ENCODE measurements around the gene EIF3L. TPM values are rescaled to one million over a fixed set of nuclear protein-coding genes. Genes with fewer than 3 reads are reported as not detected.

Gene EIF3L
- total RNA-seq, 1 experiment from 2014 or later, result 739 TPM

DNA sequence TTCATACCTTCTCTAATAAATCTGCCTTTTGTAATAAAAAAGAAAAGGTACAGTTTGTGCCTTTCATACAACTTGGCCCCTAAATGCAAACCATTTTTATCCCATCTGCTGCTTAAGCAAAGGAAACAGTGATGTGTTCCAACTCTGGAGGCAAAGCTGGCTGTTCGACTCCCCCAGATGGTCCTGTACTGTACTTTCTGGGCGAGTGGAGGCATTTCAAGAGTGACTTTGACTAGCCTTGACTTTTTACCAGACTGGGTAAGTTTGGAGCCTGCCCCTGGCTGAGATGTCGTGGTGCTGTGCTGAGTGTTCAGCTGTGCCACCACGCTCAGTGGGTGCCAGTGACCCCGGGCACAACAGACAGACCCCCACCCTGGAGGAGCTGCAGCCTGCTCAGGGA is 67.1 kb downstream of the EIF3L start:
- H3K9me3 Mint-ChIP-seq, result no peaks in the 10 kb centered on the region

More for the DNA sequence above, 67.1 kb downstream of the EIF3L start:
- Histone ChIP-seq H3K9me3 (ENCODE audit: control insufficient read depth, low read depth, low read length) (no peaks in the 10 kb centered on the region), H3T11ph (ENCODE audit: low read length) (no peak overlapping the region), H2BK20ac (ENCODE audit: low read depth, low read length, poor library complexity, severe bottlenecking) (no peak overlapping the region), H3K23me2 (ENCODE audit: insufficient read length, low read depth, low read length, poor library complexity, severe bottlenecking) (no peaks in the 10 kb centered on the region), H3K79me2 (ENCODE audit: insufficient read depth, low read length) (no peaks in the 10 kb centered on the region), H3K56ac (ENCODE audit: insufficient read length, low read depth, low read length) (no peak overlapping the region), H2AFZ (ENCODE audit: low read length) (no peak overlapping the region), H2BK15ac (ENCODE audit: low read depth, low read length) (no peak overlapping the region), H3K4ac (ENCODE audit: low read depth, low read length) (no peak overlapping the region), H3K4me1 (ENCODE audit: insufficient read depth, low read length) (no peaks in the 10 kb centered on the region), H3K4me2 (ENCODE audit: insufficient read depth, insufficient read length, low read length) (no peak overlapping the region), H3K27me3 (ENCODE audit: insufficient read depth, low read length) (no peaks in the 10 kb centered on the region), H2BK12ac (ENCODE audit: insufficient read length, low read depth, low read length) (no peak overlapping the region), H3K14ac (ENCODE audit: insufficient read depth, low read length) (no peak overlapping the region), H2BK120ac (ENCODE audit: low read depth, low read length, poor library complexity, severe bottlenecking) (no peak overlapping the region), H3K9ac (ENCODE audit: extremely low read depth, insufficient read length, low read length) (no peak overlapping the region), H3K18ac (ENCODE audit: insufficient read length, low read depth, low read length) (no peak overlapping the region), H4K20me1 (ENCODE audit: control insufficient read depth, insufficient read depth, insufficient read length) (no peaks in the 10 kb centered on the region), H4K5ac (ENCODE audit: insufficient read length, low read depth, low read length) (no peak overlapping the region), H3K23ac (ENCODE audit: insufficient read length, low read depth, low read length) (no peak overlapping the region), H4K91ac (ENCODE audit: insufficient read length, low read depth, low read length) (no peak overlapping the region), H3K79me1 (ENCODE audit: insufficient read depth, low read depth, low read length, poor library complexity, severe bottlenecking) (no peaks in the 10 kb centered on the region), H2AK5ac (ENCODE audit: insufficient read length, low read length) (no peak overlapping the region), H2BK5ac (ENCODE audit: insufficient read length, low read length) (no peak overlapping the region), H3K27ac (ENCODE audit: insufficient read length, low read depth, low read length) (no peak overlapping the region), H4K8ac (replicated peaks; ENCODE audit: insufficient read length, low read depth, low read length) (no peak overlapping the region)
- no CpG with 5 or more reads among the region's 5 CpGs for WGBS (ENCODE audit: extremely low coverage, insufficient read length, low lambda C conversion rate)
- H3K4me1 Mint-ChIP-seq, result peaks cover 4 to 7% of the 10 kb centered on the region in 2 experiments
- peaks cover 3 to 54% (median 27%) of the 10 kb centered on the region in 3 experiments; a peak in 6 of 7 replicates for H3K36me3 Mint-ChIP-seq (ENCODE audit: insufficient read depth in 1 of 3, low read depth in 3 of 3)
- no peak for DNase-seq
- no peak overlapping the region for H3K4me3 Mint-ChIP-seq
- H3K27ac Mint-ChIP-seq, result no peak overlapping the region; a peak in 1 of 7 replicates
- no peak for TF ChIP-seq CTCF (conservative IDR thresholded peaks at IDR 0.05)
- H3K27me3 Mint-ChIP-seq (ENCODE audit: low read depth), result no peaks in the 10 kb centered on the region; the same call in 1 of the 2 replicates

All from H9 (cell line).